ENCODE data around the gene HDAC4.

- no peak for TF ChIP-seq ZBED1 (IDR thresholded peaks at IDR 0.05; ENCODE audit: borderline replicate concordance)
- no peak for TF ChIP-seq HCFC1 (IDR thresholded peaks at IDR 0.05; ENCODE audit: low read length)
- TF ChIP-seq TAF1 (IDR thresholded peaks at IDR 0.05; ENCODE audit: borderline replicate concordance, low read depth, low read length), result no peak
- no peak for TF ChIP-seq EZH2 (IDR thresholded peaks at IDR 0.05; ENCODE audit: borderline replicate concordance, control insufficient read depth, low read depth, low read length)
- no peak for TF ChIP-seq IKZF1 (conservative IDR thresholded peaks at IDR 0.05)
- no peak for TF ChIP-seq STAT3 (IDR thresholded peaks at IDR 0.05; ENCODE audit: low read depth, low read length)
- no peak for TF ChIP-seq ZBTB40 (IDR thresholded peaks at IDR 0.05; ENCODE audit: borderline replicate concordance)
- TF ChIP-seq RAD21 (IDR thresholded peaks at IDR 0.05; ENCODE audit: insufficient read depth, low read depth, low read length), result no peak
- no peak for TF ChIP-seq ZNF274 (IDR thresholded peaks at IDR 0.05; ENCODE audit: insufficient read depth, insufficient read length)
Measured at GRCh38 chr2:239271882-239272281, 128.9 kb downstream of the HDAC4 start.

All from GM12878 (cell line).